Measurements from ENCODE around the gene KIF3A.

DNA sequence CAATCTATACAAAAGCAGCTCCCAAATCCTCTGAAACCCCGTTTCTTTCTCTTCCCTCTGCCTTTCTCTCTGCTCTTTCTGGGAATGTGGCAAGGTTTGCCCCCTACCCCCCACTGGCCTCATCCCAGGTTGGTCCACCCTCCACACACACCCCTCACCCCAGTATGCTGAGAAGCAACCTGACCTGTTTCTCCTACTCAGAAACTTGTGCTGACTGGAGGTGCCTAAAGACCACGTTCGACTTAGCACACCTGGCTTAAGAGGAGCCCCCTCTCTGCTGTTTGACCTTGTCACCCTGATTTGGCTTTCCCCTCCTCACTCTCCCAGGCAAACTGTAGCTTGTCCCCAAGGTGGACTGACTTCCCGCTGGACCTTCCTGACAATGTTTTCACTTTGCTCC, 40.8 kb upstream of the KIF3A start:
- TF ChIP-seq, protein P1, sequence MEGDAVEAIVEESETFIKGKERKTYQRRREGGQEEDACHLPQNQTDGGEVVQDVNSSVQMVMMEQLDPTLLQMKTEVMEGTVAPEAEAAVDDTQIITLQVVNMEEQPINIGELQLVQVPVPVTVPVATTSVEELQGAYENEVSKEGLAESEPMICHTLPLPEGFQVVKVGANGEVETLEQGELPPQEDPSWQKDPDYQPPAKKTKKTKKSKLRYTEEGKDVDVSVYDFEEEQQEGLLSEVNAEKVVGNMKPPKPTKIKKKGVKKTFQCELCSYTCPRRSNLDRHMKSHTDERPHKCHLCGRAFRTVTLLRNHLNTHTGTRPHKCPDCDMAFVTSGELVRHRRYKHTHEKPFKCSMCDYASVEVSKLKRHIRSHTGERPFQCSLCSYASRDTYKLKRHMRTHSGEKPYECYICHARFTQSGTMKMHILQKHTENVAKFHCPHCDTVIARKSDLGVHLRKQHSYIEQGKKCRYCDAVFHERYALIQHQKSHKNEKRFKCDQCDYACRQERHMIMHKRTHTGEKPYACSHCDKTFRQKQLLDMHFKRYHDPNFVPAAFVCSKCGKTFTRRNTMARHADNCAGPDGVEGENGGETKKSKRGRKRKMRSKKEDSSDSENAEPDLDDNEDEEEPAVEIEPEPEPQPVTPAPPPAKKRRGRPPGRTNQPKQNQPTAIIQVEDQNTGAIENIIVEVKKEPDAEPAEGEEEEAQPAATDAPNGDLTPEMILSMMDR (conservative IDR thresholded peaks at IDR 0.05; ENCODE audit: low read length), result no peak
- TF ChIP-seq EZH2phosphoT487 (IDR thresholded peaks at IDR 0.05; ENCODE audit: borderline replicate concordance), result no peak
